ENCODE measurements around the gene CNN3.

CNN3 gene

GRCh38 chr1:94926915-94927404 is at the start of gene CNN3:
CNN3 (minus strand) TSS chr1:94927110; CDS start chr1:94926894, 216 bp downstream.
- peak; percentile 90 to 91 for DNase-seq

DNA sequence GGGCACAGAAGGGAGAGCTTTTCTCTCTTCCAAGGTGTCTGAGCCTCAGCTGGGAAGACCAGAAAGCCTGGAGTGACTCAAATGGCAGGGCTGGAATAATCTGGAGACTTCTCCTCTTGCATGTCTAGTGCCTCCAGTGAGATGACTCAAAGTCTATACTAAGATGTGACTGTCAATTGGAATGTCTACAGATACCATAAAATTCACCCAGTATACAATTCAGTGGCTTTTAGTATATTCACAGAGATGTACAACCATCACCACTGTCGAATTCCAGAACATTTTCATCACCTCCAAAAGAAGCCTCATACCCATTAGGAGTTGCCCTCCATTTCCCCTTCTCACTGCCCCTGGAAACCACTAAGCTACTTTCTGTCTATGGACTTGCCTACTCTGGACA is 47.9 kb upstream of the CNN3 start:
- DNase-seq = no peak

DNA sequence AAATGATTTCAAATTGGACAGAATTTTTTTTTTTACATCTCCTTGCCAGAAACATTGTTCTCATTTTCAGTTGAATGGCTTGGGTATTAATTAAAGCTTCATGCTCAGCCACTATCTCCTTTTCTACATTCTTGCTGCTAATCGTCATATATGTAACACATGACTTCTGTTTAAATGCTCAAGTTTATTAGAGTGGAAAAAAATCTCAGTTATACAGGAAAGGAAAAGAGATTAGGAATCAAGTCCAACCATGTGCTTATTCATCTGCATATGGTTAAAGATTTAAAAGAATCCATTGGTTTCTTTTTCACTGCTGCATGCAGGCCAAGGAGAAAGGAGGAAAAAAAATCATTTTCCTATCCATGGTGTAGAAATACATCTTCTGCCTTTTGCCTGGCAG is 47.3 kb upstream of the CNN3 start:
- no peak for DNase-seq

DNA sequence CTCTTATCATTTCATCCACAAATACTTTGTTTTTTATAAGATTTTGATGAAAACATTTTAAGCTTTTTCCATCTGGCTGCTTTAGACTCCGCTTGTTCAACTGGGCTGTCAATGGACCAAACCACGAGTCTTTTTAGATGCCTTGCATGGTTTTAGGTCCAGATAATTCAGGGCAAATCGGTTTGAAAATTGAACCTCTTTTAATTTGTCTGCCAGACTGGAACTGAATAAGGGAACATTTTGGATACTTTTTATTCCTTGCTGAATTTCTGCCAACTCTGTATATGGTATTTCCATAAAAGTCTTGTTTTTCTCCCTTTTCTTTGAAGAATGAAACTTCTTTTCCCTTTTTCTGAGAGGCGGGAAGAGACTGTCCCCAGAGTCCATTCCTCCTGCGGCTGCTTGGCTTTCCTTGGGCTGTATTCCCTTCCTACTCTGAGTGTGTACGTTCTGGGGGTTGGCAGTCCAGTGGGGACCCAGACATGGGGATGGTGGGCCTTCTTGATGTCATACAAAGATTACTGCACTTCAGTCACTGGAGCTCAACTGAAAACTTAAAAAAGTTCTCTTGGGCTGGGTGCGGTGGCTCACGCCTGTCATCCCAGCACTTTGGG is 46.5 kb upstream of the CNN3 start:
- DNase-seq = no peak

- no peak for DNase-seq
Measured at GRCh38 chr1:94971491-94971924, 44.6 kb upstream of the CNN3 start.

GRCh38 chr1:94970783-94971182 is 43.9 kb upstream of the CNN3 start:
- no peak for DNase-seq

- no peak for DNase-seq
Measured at GRCh38 chr1:94969137-94969536, 42.2 kb upstream of the CNN3 start.

GRCh38 chr1:94966033-94966432 is 39.1 kb upstream of the CNN3 start:
- DNase-seq = no peak

DNA sequence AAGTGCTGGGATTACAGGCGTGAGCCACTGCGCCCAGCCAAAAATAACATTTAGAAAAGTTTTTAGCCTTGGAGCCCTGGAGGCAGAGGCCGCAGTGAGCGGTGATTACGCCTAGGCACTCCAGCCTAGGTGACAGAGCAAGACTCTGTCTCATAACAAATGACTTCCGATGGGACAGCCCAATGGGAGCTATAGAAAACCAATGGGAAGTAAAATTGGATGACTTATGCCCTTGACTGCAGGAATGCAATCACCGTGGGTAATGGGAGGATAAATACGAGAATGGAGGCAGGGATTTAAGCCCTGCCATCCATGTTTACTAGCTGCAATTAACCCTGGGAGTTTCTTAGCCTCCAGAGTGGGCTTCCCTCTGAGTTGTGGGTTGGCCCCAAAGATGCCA is 37.0 kb upstream of the CNN3 start:
- DNase-seq = no peak

DNA sequence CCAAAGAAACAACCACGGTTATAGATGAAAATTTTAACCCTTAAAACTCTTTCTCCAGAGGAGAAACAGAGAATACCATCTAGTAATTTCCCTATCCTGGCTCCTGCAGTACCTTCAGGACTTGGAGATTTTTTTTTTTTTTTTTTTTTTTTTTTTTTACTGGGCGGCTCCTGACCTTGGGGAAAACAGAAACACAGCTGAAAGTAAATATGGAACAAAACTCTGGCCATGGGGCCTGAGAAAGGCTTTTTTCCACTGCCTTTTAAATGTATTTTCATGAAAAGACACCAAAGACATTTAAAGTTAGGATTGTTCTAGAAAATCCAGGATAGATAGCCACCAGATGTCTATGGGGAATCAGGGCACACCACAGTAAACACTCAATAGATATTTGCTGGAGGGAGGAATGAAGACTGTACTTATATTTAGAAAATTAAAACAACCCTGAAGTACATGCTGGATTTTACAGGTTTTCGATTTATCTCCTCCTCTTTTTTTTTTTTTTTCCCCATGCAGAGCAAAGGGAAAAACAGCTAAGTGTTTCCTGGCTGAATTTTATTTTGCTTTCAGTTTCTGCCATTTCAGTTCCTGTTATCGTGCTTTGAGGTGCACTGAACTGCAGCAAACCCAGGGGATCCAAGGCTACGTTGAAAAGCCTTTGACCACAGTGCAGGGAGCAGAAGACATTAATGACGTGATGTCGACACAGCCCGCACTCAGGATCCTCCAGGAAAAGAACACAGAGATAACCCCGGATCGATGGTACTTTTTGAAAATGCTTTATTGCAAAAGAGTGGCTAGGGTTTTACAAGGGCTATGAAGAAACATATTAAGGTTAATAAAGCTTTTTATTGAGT is 35.7 kb upstream of the CNN3 start:
- DNase-seq = no peak

DNA sequence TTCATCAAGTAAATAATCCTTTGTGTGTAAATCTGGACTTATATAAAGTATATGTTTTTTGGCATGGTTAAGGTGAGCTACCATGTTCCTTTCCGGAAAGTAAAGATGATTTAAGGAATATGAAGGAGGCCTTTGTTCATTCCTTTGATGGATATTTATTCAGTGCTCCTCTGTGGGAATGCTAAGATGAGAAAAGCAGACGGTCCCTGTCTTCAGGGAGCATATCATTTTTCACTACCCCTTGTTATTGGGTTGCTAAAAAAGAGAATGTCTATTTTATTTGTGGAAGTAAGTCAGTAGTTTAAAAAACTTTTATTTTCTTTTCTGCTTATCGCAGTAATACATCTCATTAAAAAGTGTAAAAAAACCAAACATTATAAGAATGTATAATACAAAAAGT is 35.1 kb upstream of the CNN3 start:
- DNase-seq = no peak

DNA sequence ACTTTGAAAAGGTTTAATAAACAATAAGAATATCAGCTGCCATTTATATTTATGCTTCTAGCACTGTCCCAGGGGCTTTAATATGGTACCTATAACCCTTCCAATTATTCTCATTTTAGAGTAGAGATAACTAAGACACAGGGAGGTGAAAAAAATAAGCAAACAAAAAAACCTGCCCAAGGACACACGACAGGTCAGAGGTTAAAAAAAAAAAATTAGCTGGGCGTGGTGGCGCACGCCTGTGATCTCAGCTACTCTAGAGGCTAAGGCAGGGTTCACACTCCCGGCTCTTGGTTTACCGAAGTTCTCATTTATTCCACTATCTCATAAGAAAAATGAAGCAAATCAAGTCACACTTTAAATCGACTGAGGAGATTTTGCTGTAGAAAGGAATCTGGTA is 34.7 kb upstream of the CNN3 start:
- DNase-seq = no peak

DNA sequence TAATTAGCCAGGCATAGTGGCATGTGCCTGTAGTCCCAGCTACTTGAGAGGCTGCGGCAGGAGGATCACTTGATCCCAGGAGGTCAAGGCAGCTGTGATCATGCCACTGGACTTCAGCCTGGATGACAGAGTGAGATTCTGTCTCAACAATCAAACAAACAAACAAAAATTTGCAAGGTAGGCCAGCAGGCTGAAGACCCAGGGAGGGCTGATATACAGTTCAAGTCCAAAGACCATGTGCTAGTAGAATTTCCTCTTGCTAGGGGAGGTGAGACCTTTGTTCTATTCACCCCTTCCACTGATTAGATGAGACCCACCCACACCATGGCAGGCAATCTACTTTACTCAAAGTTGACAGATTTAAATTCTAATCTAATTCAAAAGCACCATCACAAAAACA is 31.2 kb upstream of the CNN3 start:
- no peak for DNase-seq

- DNase-seq = no peak
Measured at GRCh38 chr1:94955767-94956632, 29.1 kb upstream of the CNN3 start.

GRCh38 chr1:94954263-94955220 is 27.6 kb upstream of the CNN3 start:
- DNase-seq = no peak

DNA sequence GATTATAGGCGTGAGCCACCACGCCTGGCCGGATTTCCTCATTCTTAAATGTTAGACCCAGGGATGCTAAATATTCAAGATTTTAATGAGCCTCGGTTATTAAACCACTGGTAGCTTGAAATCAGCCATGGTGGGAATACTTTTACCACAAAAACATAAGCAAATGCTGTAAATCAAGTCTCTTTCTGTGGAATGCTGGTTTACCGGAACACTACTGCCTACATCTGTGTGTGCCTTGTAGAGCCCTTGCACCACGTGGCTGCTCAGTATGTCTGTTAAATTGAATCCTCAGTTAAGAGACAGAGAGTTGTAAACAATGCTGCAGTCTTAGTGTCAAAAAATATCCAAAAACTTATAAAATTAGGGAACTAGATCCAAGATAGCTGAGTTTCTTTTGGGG is 26.8 kb upstream of the CNN3 start:
- DNase-seq = no peak

DNA sequence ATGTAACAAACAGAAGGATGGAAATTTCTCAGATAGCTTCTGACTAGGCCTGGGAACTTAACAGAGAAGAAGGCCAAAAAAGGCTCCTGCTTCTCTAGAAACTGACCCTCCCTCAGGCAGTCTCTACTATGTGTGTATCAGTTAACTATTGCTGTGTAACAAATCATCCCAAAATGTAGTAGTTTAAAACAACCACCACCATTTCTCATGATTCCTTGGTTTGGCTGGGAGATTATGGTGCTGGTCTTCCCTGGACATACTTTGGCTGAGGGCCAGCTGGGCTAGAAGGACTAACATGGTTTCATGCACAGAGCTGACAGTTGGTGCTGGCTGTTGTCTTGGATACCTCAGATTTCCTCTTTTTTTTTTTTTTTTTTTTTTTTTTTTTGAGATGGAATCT is 26.2 kb upstream of the CNN3 start:
- DNase-seq = no peak

- no peak for DNase-seq
Measured at GRCh38 chr1:94952539-94952938, 25.6 kb upstream of the CNN3 start.

DNA sequence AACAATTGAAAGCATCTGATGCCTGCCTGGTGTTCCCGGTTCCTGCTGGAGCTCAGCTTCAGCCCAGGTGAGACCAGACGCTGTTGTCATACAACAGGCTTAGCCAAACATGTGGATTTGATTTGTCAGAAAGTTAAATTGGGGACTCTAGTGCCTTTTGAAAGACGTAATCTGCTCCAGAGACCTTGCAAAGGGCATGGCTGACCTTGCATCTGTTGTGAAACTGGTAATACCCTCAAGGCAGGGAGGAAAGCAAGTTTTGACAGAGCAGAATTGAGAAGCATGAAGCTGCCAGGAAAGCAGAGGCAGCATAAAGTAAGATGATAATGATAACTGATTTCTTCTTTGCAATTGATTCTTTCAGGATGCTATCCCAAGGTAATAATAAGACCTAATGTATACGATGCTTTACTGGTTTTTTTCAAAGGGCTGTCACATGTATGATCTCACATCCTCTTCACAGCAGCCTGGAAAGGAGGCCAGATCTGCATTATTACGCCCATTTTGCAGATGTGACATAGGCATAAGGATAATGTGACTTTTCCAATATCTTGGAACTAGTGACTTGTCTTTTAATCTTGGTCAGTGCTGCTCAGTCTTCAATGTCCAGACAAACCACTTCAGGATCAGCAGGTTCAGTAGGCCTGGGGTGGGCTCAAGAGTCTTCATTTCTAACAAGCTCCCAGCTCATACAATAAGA is 24.7 kb upstream of the CNN3 start:
- no peak for DNase-seq

GRCh38 chr1:94951046-94951445 is 24.1 kb upstream of the CNN3 start:
- no peak for DNase-seq
